Coronary artery (tissue), 2 donors: ENCODE measurements around the gene PHYKPL.
A peak's percentile ranks its signal among the peaks of the same experiment; 100 is the strongest.

Experiments
- DNase-seq: peaks from one replicate; pipeline ENCODE4 v3.0.0-alpha.2; 2017; ENCODE audit warnings: low spot score
- H3K27ac ChIP-seq, 2 donors: fragments of 200-600 bp; sonication (generic); one replicate each; pipeline ENCODE4 v1.5.1; 2016 to 2019
- H3K4me3 ChIP-seq: fragments of 200-600 bp; sonication (generic); 2 replicates; pipeline ENCODE4 v1.5.1; 2016; ENCODE audit warnings: mild to moderate bottlenecking, moderate library complexity
- CTCF ChIP-seq: fragments of 200-600 bp; sonication (generic); IDR thresholded peaks from one replicate; pipeline ENCODE4 v1.5.1; 2019; ENCODE audit warnings: antibody characterized with exemption

PHYKPL gene

GRCh38 chr5:178170455-178170854, 62.1 kb downstream of the PHYKPL start:
- no peak for TF ChIP-seq CTCF
- H3K27ac ChIP-seq: no peak overlapping the region
- H3K4me3 ChIP-seq: no peak overlapping the region
- DNase-seq: no peak

- H3K27ac ChIP-seq: no peak overlapping the region
- no peak overlapping the region for H3K4me3 ChIP-seq
- TF ChIP-seq CTCF: no peak
- DNase-seq: no peak
Measured at GRCh38 chr5:178165581-178165980, 67.0 kb downstream of the PHYKPL start.

- Histone ChIP-seq H3K4me3 (peak overlapping the region; percentile 53), H3K27ac (no peak overlapping the region)
- peak; percentile 86 for DNase-seq
- TF ChIP-seq CTCF: peak; percentile 99
Measured at GRCh38 chr5:178163772-178164735, 68.5 kb downstream of the PHYKPL start.

GRCh38 chr5:178162481-178162880, 70.1 kb downstream of the PHYKPL start:
- DNase-seq: no peak
- no peak overlapping the region for H3K4me3 ChIP-seq
- H3K27ac ChIP-seq: no peak overlapping the region
- no peak for TF ChIP-seq CTCF

- Histone ChIP-seq H3K27ac (no peak overlapping the region), H3K4me3 (no peak overlapping the region)
- TF ChIP-seq CTCF: no peak
- DNase-seq: no peak
Measured at GRCh38 chr5:178160176-178160575, 72.4 kb downstream of the PHYKPL start.
